Epidermal melanocyte (primary cell): ENCODE measurements around the gene STAM.
A peak's percentile ranks its signal among the peaks of the same experiment; 100 is the strongest.
"Not testable (repeated sequence)": the region's sequence is repeated elsewhere in the genome, so short reads cannot be mapped to it uniquely, and the experiment has no call there.

ENCODE experiments used
- DNase-seq: peaks from one replicate; pipeline ENCODE4 v3.0.0; 2011; ENCODE audit warnings: low spot score; ENCODE audit not compliant: insufficient read length

Gene STAM

DNA sequence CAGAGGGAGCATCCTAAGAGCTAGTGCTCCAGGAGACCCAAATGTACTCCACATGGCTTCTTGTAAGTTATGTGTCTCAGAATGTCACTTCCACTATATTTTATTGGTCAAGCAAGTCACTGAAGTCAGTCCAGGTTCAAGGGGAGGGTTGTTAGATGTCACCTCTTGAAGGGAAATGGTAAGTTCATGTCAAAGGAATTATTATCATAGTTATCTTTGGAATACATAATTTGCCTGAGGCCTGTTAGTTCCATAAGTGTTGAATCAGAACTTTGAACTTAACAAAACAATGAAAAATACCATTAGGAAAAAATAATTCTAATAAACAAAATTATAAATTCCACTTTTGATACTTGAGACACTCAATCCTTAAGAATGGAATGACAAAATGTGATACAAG is 30.6 kb downstream of the STAM start:
- no peak for DNase-seq

DNA sequence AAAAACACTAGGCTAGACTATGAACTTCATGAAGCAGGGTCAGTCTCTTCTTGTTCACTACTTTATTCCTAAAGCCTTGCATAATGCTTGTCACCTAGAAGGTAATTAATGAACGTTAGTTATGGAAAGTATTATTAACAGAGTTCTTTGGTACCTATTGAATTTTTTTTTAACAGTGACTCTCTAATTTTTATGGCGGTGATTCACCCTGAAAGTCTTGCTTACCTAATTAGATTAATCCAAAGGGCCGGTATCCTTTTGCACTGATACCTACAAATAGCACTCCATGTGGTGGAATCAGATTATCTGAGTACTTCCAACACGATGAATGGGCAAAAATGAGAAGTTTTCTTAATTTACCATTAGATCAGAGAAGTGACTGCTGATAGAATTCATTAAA is 31.7 kb downstream of the STAM start:
- DNase-seq = no peak

DNA sequence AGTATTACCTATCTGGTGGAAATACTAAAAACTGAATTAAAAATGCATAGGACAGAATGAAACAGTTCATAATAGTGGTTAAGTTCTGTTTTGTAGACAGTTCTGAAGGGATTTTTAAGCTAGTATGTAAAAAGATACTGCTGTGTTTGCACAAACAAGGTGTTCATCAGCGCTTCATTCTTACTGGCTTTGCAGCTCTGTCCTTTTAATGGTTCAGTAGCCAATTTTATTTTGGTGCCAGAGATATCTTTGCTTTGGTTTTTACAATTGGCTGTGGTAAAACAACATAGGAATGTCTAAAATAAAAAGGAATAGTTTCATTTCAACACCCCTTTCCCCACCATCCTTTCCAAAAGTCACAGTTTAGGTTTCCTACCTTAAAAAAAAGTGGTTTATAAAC is 33.0 kb downstream of the STAM start:
- no peak for DNase-seq

DNA sequence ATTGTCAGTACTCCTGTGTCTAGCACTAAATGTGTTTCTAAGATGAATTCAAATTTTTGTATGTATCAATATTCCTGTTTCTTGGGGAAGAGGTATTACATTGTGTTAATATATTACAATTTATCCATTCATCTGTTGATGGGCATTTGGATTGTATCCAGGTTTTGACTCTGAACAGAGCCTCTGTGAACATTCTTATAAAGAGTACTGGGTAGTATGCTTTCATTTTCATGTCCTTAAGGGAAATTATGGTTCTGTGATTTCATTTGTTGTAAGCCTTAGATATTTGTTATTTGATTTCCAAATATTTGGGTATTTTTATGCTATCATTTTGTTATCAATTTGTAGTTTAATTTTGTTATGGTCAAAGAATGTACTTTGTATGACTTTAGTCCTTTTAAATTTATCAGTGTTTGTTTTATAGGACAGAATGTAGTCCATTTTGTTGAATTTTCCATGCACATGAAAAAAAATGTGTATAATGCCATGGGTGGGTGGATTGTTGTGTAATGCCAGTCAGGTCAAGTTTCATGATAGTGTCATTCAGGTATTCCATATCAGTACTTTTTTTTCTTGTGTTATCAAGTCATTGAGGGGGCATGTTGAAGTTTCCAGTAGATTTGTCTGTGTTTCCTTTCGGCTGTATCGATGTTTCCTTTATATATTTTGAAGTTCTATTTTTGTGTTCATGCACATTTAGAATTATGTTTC is 38.4 kb downstream of the STAM start:
- DNase-seq = peak; percentile 35

DNA sequence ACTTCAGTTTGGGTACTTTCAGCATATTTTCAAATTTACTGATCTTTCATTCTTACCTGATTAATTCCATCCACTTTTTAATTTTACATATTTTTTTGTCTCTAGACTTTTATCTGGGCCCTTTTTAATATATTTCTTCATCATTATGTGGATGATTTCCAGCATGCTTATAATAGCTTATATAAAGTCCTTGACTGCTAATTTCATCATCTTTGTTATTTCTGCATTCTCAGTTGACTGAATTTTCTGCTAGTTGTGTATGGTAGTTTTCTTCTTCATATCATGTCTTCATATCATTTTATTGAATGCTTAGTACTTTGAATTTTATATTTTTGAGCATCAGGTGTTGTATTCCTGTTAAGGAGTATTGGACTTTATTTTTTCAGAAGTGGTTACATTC is 39.6 kb downstream of the STAM start:
- no peak for DNase-seq

DNA sequence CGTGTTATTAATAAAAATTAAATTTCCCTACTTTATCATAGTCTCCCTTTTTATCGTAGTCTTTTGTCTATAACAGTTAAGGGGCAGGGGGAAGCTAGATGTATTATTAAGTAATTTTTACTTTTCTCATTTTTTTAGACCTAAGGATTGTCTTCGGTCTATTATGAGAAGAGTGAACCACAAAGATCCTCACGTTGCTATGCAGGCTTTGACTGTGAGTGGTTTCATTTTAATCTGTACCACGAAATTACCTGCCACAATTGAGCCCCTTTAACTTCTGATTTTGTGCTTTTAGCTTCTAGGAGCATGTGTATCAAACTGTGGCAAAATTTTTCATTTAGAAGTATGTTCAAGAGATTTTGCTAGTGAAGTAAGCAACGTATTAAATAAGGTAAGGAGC is 40.6 kb downstream of the STAM start:
- DNase-seq = no peak

DNA sequence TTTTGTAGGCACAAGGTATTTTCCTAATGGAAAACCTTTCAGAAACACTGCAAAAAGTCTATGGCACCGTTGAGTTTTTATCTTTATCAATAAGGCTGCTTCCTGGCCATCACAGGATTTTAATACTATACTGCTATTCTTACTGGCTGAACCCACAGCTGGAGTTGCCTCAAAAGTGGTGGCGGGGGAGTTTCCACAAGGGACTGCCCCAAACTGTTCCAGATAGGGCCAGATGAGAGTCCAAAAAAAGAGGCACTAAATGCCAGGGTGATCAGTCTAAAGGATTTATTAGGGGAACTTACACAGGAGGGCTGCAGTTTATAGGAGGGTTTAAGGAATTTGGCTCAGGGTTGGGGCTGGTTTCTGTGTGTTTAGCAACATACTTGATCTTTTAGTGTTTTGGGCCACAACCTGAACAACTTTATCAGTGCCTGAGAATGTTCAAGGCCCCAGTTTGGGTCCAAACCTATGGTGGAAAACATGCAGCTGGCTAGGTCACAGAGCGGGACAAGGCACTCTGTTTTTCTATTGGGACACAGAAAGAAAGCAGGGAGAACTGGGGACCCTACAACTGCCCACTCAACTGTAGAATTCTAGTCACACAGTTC is 41.4 kb downstream of the STAM start:
- DNase-seq = no peak

DNA sequence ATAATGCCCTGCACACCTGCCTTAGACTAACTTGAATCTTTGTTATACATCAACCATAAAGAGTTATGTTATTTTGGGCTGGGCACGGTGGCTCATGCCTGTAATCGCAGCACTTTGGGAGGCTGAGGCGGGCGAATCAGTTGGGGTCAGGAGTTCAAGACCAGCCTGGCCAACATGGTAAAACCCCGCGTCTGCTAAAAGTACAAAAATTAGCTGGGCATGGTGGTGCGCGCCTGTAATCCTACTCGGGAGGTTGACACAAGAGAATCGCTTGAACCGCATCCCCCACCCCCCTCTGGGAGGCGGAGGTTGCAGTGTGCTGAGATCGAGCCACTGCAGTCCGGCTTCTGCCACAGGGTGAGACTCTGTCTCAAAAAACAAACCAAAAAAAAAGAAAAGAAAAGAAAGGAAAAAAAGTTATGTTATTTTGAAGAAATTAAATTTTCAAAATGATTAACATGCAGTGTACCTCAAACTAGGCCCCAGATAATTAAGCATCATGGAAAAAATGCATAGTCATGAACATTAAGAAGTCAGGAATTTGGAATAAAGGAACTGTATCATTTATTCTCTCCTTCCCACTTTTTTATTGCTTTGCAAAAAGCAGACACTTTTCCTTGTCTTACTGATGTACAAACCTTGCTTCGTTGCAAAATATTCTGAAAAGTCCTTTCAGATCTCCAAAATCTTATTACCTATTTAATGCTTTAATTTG is 43.3 kb downstream of the STAM start:
- no peak for DNase-seq

DNA sequence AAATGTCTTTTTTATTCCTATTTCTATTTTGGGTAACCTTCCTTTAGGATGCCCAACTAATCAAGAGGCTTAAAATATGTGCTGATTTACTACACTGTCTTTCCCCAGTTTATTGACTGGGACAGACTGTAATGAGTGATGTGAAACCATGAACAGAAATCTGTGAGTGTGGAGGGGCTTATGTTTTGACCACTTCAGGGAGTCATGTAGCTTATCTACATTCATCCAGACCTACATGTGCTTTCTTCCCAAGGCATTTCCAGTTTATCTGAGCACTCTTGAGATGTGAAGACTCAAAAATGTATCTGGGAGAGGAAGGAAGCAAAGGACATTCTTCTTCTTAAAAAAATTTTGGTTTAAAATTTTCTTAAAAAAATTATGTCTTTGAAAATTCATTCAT is 45.2 kb downstream of the STAM start:
- DNase-seq = no peak

DNA sequence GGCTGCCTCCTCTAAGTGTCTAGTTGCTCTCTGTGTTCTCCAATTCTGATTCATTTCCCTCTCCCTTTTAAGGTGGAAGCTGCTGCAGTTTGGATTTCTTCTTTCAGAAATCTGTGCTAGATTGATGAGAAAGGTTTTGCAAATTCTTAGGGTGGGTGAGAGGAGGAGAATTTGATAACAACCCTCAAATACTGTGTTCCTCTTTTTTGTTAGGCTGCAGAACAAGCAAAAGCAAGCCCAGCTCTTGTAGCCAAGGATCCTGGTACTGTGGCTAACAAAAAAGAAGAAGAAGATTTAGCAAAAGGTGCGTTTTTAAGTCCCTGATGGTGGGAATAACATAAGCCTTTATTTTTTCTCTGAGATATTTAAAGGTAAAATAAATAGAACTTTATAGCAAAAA is 49.1 kb downstream of the STAM start:
- no peak for DNase-seq

DNA sequence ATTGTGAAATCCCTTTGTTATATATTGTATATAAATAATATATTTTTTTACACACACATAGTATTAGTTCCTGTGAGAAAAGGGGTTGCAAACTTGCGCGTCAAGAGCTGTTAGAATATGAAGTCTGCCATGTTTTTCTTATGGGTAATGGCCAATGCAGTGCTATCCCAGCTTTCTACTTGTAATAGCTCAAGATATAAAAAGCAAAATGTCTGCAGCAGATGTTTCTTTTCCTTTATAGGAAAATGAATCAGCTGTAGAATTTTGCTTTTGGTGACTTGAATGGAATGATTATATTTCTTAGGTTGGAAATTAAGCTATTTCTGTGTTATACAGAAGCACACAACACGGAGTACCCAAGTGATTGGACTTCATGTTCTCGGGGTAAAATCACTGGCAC is 54.7 kb downstream of the STAM start:
- DNase-seq = no peak

DNA sequence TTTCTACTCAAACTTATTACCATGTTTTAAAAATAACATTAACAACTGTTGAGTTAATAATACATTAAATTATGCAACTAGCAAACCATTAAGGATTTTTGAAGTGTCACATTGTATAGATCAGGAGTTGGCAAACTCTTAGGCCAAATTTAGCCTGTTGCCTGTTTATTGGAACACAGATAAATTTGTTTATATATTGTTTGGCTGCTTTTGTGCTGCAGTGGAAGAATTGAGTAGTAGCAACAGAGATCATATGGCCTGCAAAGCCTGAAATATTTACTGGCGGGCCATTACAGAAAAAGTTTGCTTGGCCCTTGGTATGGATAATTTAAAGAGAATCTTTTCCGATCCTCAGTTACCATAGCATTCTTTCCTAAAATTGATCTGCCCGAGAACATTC is 57.4 kb downstream of the STAM start:
- DNase-seq = no peak

DNA sequence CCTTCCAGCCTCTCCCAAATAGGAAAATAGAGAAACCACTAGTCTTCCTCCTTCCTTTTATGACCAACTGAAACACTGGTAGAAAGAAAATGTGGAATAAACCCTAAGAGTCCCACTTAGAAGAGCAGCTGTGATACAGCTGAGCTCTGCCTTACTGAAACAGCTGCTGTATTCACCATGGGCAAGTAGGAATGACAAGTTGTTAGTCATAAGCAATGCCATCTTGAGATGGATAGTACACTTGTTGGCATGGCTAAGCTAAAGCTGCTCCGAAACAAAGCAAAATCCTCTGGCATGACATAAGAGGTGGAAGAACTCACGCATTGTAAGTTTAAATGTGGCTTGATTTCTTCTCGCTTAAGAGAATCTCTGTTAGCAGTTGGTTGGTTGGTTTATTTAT is 59.8 kb downstream of the STAM start:
- DNase-seq = no peak

DNA sequence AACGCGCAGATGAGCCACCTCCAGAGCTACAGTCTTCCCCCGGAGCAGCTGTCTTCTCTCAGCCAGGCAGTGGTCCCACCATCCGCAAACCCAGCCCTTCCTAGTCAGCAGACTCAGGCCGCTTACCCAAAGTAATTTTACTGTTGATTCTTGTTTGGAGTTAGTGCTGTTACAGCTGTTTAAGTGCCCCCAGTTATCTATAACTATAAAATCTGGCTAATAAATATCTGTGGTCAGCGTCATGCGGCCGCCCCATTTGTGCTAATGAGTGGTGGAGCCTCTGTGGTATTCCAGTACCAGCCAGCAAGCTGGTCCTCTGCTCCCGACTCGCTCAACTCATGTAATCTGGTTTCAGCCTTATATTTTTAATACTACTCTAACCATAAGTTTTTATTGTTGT is 64.9 kb downstream of the STAM start:
- DNase-seq = no peak

DNA sequence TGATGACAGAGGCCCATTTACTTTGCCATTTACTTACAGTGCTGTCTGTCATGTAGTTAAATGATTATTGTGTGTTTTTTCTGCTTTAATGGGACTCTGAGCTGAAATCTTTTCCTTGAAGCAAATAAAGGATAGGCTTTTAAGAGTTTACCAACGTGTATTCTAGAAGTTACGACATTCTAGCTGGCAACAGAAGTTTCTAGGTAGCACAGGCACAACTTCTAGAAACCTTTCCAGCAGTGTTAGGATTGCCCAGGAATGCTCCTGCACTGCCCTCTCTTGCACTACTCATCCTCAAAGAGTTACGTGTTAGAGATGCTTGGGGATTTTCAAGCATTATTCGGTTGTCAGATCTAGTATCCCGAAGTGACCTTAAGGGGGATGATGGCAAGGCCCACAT is 65.5 kb downstream of the STAM start:
- no peak for DNase-seq

DNA sequence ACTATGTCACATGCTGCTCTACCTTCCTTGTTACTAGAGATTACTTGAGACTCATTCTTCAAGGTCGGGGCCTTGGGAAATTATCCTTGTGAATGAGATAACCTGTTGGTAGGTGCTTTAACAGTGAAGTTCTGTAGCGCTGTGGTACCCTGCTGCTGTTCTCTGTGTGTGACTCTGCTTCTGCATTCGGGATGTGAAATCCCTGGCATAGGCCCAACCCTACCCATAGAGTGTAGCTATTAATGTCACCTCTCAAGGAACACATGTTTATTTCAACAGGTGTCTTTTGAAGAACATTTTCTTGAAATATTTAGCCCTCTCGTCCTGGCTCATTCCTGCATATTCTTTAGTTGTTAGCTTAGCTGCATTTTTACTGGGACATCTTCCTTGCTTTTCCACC is 66.2 kb downstream of the STAM start:
- no peak for DNase-seq

DNA sequence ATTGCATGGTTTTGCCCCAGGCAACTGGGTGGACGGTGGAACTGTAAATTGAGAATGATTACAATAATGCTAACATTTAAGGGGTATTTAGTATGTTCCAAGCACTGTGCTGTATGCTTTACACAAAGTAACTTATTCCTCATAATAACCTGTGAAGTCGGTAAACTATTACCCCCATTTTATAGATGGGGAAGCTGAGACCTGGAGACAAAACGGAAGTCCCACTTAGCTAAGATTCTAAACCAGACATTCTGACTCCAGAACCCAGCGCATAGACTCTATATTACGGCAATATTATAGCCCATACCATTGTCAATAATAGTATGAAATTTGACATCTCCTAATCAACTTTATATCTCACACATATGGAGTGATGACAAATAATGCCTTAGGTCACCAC is 68.1 kb downstream of the STAM start:
- DNase-seq = no peak

DNA sequence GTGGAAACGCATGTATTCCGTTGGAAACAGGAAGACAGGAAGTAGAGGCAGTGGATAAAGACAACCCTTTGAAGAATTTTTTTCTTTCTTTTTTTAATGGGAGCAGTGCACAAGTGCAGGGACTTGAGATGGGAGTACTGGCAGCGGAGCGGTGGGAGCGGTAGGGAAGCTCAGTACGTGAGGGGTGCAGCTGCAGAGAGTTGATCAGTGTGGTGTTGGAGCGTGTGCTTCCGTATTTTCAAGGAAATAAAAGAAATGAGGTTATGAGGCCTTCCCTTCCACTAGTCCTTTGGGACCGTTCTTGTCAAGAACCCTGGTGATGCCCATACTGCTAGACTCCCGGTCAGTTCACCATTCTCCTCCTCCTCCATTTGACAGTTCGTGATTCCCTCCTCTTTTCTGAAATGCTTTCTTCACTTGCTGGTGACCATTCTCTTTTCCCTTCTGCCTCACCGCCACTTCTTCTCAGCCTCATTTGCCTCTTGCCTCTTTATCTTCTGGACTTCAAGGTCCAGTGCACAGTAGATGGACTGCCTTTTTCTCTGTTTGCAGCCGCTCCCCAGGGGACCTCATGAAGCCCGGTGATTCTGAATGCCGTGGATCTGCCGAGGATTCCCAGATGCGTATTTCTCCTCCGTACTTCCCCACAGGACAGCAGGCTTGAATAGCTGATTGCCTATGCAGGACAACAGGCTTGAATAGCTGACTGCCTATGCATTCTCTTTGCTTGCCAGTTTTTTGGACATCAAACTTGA is 68.9 kb downstream of the STAM start:
- DNase-seq = no peak

DNA sequence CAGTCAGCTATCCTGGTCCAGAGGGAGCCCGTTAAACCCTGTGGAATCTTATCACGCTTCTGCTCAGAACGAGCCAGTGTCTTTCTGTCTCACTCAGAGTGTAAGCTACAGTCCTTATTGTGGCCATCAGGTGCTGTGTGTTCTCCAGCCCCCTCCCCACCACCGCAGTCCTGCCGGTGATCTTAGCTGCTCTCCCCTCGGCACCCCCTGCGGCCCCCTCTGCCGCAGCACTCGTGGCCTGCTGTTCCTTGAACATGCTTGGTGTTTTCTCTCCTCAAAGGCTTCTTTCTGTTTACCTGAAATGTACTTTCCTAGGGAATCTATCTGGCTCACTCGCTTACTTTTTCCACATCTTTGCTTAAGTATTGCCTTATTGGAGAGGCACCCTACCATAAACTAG is 69.8 kb downstream of the STAM start:
- no peak for DNase-seq

DNA sequence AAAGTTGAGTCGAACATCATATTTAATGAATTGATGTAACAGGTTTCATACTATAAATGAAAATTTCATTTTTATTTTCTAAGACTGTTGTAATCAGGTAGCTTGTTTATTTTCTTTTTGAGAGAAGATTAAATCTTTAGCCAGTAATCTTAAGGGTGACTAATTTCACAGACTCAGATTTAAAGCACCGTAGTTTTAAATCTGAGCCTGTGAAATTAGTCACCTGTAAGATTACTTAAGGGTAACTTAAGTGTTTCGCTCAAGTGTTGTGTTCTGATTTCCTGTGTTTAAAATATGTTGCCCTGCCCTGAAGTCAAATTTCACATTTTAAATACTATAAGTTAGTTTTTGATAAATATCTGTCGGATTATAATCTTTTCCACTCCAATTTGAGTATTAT is 72.2 kb downstream of the STAM start:
- no peak for DNase-seq

DNA sequence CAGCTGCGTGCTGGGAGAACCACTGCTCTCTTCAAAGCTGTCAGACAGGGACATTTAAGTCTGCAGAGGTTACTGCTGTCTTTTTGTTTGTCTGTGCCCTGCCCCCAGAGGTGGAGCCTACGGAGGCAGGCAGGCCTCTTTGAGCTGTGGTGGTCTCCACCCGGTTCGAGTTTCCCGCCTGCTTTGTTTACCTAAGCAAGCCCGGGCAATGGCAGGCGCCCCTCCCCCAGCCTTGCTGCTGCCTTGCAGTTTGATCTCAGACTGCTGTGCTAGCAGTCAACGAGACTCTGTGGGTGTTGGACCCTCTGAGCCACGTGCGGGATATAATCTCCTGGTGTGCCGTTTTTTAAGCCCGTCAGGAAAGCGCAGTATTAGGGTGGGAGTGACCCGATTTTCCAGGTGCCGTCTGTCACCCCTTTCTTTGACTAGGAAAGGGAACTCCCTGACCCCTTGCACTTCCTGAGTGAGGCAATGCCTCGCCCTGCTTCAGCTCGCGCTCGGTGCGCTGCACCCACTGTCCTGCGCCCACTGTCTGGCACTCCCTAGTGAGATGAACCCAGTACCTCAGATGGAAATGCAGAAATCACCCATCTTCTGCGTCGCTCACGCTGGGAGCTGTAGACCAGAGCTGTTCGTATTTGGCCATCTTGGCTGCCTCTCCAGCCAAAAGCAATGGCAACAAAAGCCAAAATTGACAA is 78.5 kb downstream of the STAM start:
- DNase-seq = not testable (repeated sequence)

DNA sequence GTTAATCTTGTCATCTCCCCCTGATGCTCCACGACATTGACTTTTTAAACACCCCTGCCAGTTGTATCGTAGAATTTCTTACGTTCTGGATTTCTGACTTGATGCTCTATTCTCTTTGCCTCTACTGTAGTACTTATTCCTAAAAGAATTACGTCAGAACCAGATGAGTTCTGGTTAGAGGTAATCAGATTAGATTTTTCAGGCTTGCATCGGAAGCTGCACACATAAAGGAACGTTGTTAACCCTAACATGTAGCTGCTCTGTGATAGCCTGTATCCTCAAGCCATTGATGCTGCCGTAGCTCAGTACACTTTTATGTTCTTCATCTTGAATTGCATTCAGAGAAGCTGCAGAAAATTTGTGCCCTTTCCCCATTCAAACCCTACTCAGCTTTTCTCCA is 81.8 kb downstream of the STAM start:
- no peak for DNase-seq
